GM21825 (cell line): ENCODE results near the gene IMMP1L.

Experiments
- ATAC-seq: cut with Tn5 transposase; IDR thresholded peaks from one replicate; pipeline ENCODE4 v1.9.1; 2021; ENCODE audit warnings: mild to moderate bottlenecking, moderate library complexity; ENCODE audit not compliant: unreplicated experiment

IMMP1L gene

GRCh38 chr11:31404614-31405013 is 104.8 kb downstream of the IMMP1L start:
- ATAC-seq = no peak

GRCh38 chr11:31397239-31397834 is 112.1 kb downstream of the IMMP1L start:
- no peak for ATAC-seq

- no peak for ATAC-seq
Measured at GRCh38 chr11:31387379-31387778, 122.0 kb downstream of the IMMP1L start.

GRCh38 chr11:31383116-31383515 is 126.3 kb downstream of the IMMP1L start:
- no peak for ATAC-seq
